H1 (cell line): ENCODE results near the gene C8B.

Experiments
- BRCA1 ChIP-seq: IDR thresholded peaks from 2 replicates; pipeline ENCODE4 v1.6.1; 2012; ENCODE audit warnings: low read depth, low read length, improper control_type of control experiment
- EGR1 ChIP-seq: IDR thresholded peaks from 2 replicates; pipeline ENCODE4 v1.6.1; 2011; ENCODE audit warnings: low read depth, low read length, borderline replicate concordance
- EZH2 ChIP-seq: fragments of 200-600 bp; sonication (generic); IDR thresholded peaks from 2 replicates; pipeline ENCODE4 v1.7.1; 2012; ENCODE audit warnings: low read depth, mild to moderate bottlenecking, moderate library complexity, low read length, inconsistent platforms; ENCODE audit not compliant: severe bottlenecking
- HDAC6 ChIP-seq: IDR thresholded peaks from one replicate; pipeline ENCODE4 v1.7.1; 2012; ENCODE audit warnings: low read depth, mild to moderate bottlenecking, inconsistent platforms, low read length, moderate library complexity
- POLR2A ChIP-seq, 2 experiments: IDR thresholded peaks; 1 replicate in 1 of 2; 2 replicates in 1 of 2; pipeline ENCODE4 v1.6.1; 2011; ENCODE audit warnings: low read depth in 2 of 2, low read length in 2 of 2, mild to moderate bottlenecking in 2 of 2; ENCODE audit errors: control extremely low read depth in 1 of 2
- RAD21 ChIP-seq, 2 experiments: IDR thresholded peaks in 1 of 2; conservative IDR thresholded peaks in 1 of 2; 2 replicates each; pipeline ENCODE4 v1.6.1; 2011; ENCODE audit warnings: low read depth in 2 of 2, low read length in 2 of 2, improper control_type of control experiment in 1 of 2, inconsistent platforms in 1 of 2, mild to moderate bottlenecking in 1 of 2, moderate library complexity in 1 of 2
- TAF1 ChIP-seq: IDR thresholded peaks from 2 replicates; pipeline ENCODE4 v1.6.1; 2011; ENCODE audit warnings: mild to moderate bottlenecking, low read depth, low read length
- TBP ChIP-seq: IDR thresholded peaks from 2 replicates; pipeline ENCODE4 v1.6.1; 2011; ENCODE audit warnings: low read depth, low read length, improper control_type of control experiment
- YY1 ChIP-seq: IDR thresholded peaks from 2 replicates; pipeline ENCODE4 v1.6.1; 2011; ENCODE audit warnings: low read depth, mild to moderate bottlenecking, low read length
- ZNF274 ChIP-seq: IDR thresholded peaks from 2 replicates; pipeline ENCODE4 v1.7.0; 2012; ENCODE audit warnings: low read length, borderline replicate concordance; ENCODE audit errors: extremely low read depth
- TF ChIP-seq, protein P1 (sequence below), 3 experiments: IDR thresholded peaks; 1 replicate in 2 of 3; 2 replicates in 1 of 3; pipeline versions ENCODE4 v1.5.1 to v1.6.1; 2011; ENCODE audit warnings: low read length in 3 of 3, mild to moderate bottlenecking in 3 of 3, inconsistent platforms in 2 of 3, low read depth in 1 of 3, moderate library complexity in 1 of 3; ENCODE audit not compliant: insufficient read depth in 1 of 3; ENCODE audit errors: control extremely low read depth in 1 of 3

DNA sequence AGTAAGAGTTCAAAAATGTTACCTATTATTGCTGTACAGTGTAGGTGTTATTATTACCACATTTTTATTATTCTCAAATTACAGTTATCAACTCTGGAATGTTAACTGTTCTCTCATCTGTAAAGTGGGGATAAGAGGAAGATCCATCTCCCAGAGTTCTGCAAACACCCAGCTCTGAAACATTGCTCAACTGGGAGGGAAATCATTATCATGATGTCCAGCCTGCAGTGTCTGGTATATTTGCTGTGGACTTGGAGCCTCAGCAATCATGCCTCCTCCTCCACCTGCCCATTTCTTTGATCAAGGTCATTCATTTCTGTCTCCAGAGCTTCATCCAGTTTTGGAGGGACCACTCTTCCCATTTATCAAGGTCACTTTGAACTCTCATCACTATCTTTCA is 71.8 kb downstream of the C8B start:
- TF ChIP-seq BRCA1 (no peak), ZNF274 (no peak), HDAC6 (no peak), YY1 (no peak), POLR2A (IDR thresholded peaks at IDR 0.05; ENCODE audit: control extremely low read depth in 1 of 2, low read depth in 2 of 2, low read length in 2 of 2) (no peak), TBP (no peak), RAD21 (IDR thresholded peaks at IDR 0.05 in 1 of 2, conservative IDR thresholded peaks at IDR 0.05 in 1 of 2; ENCODE audit: low read depth in 2 of 2, low read length in 2 of 2) (no peak), EZH2 (no peak), TAF1 (no peak), EGR1 (no peak)
- TF ChIP-seq, protein P1, sequence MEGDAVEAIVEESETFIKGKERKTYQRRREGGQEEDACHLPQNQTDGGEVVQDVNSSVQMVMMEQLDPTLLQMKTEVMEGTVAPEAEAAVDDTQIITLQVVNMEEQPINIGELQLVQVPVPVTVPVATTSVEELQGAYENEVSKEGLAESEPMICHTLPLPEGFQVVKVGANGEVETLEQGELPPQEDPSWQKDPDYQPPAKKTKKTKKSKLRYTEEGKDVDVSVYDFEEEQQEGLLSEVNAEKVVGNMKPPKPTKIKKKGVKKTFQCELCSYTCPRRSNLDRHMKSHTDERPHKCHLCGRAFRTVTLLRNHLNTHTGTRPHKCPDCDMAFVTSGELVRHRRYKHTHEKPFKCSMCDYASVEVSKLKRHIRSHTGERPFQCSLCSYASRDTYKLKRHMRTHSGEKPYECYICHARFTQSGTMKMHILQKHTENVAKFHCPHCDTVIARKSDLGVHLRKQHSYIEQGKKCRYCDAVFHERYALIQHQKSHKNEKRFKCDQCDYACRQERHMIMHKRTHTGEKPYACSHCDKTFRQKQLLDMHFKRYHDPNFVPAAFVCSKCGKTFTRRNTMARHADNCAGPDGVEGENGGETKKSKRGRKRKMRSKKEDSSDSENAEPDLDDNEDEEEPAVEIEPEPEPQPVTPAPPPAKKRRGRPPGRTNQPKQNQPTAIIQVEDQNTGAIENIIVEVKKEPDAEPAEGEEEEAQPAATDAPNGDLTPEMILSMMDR (IDR thresholded peaks at IDR 0.05; ENCODE audit: control extremely low read depth in 1 of 3, insufficient read depth in 1 of 3, low read depth in 1 of 3, low read length in 3 of 3): no peak
